Adipose tissue (tissue), 3 donors: ENCODE results near the gene SNURF. TPM values are rescaled to one million over a fixed set of nuclear protein-coding genes. Genes with fewer than 3 reads are reported as not detected.
"Not testable (repeated sequence)": the region's sequence is repeated elsewhere in the genome, so short reads cannot be mapped to it uniquely, and the experiment has no call there.

Experiments used
- H3K27ac ChIP-seq: one replicate; pipeline ENCODE4 v1.5.1; 2013; ENCODE audit warnings: low read depth, low read length
- WGBS, 3 donors: extraction: QIAGEN DNeasy Blood & Tissue Kit; methylation state at CpG; one replicate each; pipeline ENCODE4 v1.1.7; 2013; 5-methylcytosine and 5-hydroxymethylcytosine counted together
- polyA plus RNA-seq, 3 donors: library from polyadenylated mRNA; stranded (reverse); fragments of 200-250 nt; gene quantifications; one replicate each; pipeline ENCODE4 v1.2.3, GENCODE V29; 2013
- donor health status: healthy with polysubstance abuse.
- donor health status: Bipolar disorder and iron deficiency.
- donor health status: healthy.

SNURF gene
- polyA plus RNA-seq, 3 donors, result 1.3 to 4.6 (median 2.2) TPM

GRCh38 chr15:24961967-24962366 is 7.2 kb downstream of the SNURF start:
- H3K27ac ChIP-seq, result no peak overlapping the region

GRCh38 chr15:24962880-24963279 is 8.1 kb downstream of the SNURF start:
- WGBS, 3 donors, result 75 to 96% (median 95%) methylated on average over 4 of the region's 4 CpGs
- H3K27ac ChIP-seq, result no peak overlapping the region

More at GRCh38 chr15:24961967-24962366, 7.2 kb downstream of the SNURF start:
- WGBS, 3 donors, result 61 to 91% (median 87%) methylated on average over 4 of the region's 4 CpGs

- WGBS, 3 donors, result 60 to 75% (median 69%) methylated on average over 4 of the region's 4 CpGs
- H3K27ac ChIP-seq, result no peak overlapping the region
Observed at GRCh38 chr15:24966364-24967103, 11.7 kb downstream of the SNURF start.

- 72 to 80% (median 75%) methylated on average over 3 of the region's 3 CpGs for WGBS, 3 donors
- H3K27ac ChIP-seq, result no peak overlapping the region
Observed at GRCh38 chr15:24971052-24971451, 16.3 kb downstream of the SNURF start.

GRCh38 chr15:24971772-24972171 is 17.0 kb downstream of the SNURF start:
- WGBS, 3 donors, result 90 to 91% (median 91%) methylated on average over 8 of the region's 8 CpGs
- no peak overlapping the region for H3K27ac ChIP-seq

- WGBS, 3 donors, result 84 to 93% (median 85%) methylated on average over 5 of the region's 5 CpGs
- H3K27ac ChIP-seq, result not testable (repeated sequence)
Observed at GRCh38 chr15:24972707-24973106, 17.9 kb downstream of the SNURF start.

GRCh38 chr15:24976932-24977331 is 22.1 kb downstream of the SNURF start:
- no peak overlapping the region for H3K27ac ChIP-seq
- WGBS, 3 donors, result 79 to 84% (median 81%) methylated on average over 3 of the region's 3 CpGs

- no peak overlapping the region for H3K27ac ChIP-seq
- 87 to 91% (median 90%) methylated on average over 9 of the region's 9 CpGs for WGBS, 3 donors
Observed at GRCh38 chr15:24977686-24978085, 22.9 kb downstream of the SNURF start.

- WGBS, 3 donors, result 86 to 95% (median 92%) methylated on average over 7 of the region's 7 CpGs
- H3K27ac ChIP-seq, result no peak overlapping the region
Observed at GRCh38 chr15:24985224-24985623, 30.4 kb downstream of the SNURF start.

- no peak overlapping the region for H3K27ac ChIP-seq
- WGBS, 3 donors, result 86 to 88% (median 87%) methylated on average over 6 of the region's 6 CpGs
Observed at GRCh38 chr15:24986653-24987052, 31.9 kb downstream of the SNURF start.

Other genes starting within 250 kb of the SNURF start
- gene SNRPN, start within 50 bp of the SNURF start, polyA plus RNA-seq, result 100 to 1,000 TPM in 1 of 3 donors, 10 to 100 TPM in 2; 48.7 to 112 (median 63.4) TPM